ENCODE measurements around the gene FEZF2.

Gene FEZF2

GRCh38 chr3:62415312-62415801 is 42.0 kb upstream of the FEZF2 start:
- Histone ChIP-seq H3K4me1 (ENCODE audit: insufficient read depth, low read length, severe bottlenecking) (no peaks in the 10 kb centered on the region), H3K9me2 (ENCODE audit: low read depth, low read length) (no peaks in the 10 kb centered on the region), H3K4me2 (ENCODE audit: low read length) (no peak overlapping the region), H4K20me1 (ENCODE audit: insufficient read depth, low read length) (no peaks in the 10 kb centered on the region), H3K9ac (ENCODE audit: low read length) (no peak overlapping the region), H3K27me3 (ENCODE audit: insufficient read depth, low read length) (no peaks in the 10 kb centered on the region), H3K4me3 (ENCODE audit: low read depth, low read length, poor library complexity, severe bottlenecking) (no peak overlapping the region), H3K9me3 (ENCODE audit: low read length) (no peaks in the 10 kb centered on the region), H3F3A (ENCODE audit: insufficient read depth, low read length) (no peaks in the 10 kb centered on the region), H3K36me3 (ENCODE audit: insufficient read depth, low read length) (no peaks in the 10 kb centered on the region), H3K27ac (ENCODE audit: low read depth, low read length, poor library complexity, severe bottlenecking) (no peak overlapping the region), H2AFZ (ENCODE audit: low read length) (no peak overlapping the region), H3K79me2 (ENCODE audit: insufficient read depth, low read length) (no peaks in the 10 kb centered on the region)
- TF ChIP-seq EZH2 (IDR thresholded peaks at IDR 0.05; ENCODE audit: borderline replicate concordance, low read length) (no peak), CTCF (IDR thresholded peaks at IDR 0.05; ENCODE audit: low read length) (no peak)

GRCh38 chr3:62414786-62415185 is 41.4 kb upstream of the FEZF2 start:
- no peaks in the 10 kb centered on the region for H3K27me3 ChIP-seq (ENCODE audit: insufficient read depth, low read length)
- no peaks in the 10 kb centered on the region for H3F3A ChIP-seq (ENCODE audit: insufficient read depth, low read length)
- no peaks in the 10 kb centered on the region for H4K20me1 ChIP-seq (ENCODE audit: insufficient read depth, low read length)
- H3K4me1 ChIP-seq (ENCODE audit: insufficient read depth, low read length, severe bottlenecking) = no peaks in the 10 kb centered on the region
- no peak overlapping the region for H3K27ac ChIP-seq (ENCODE audit: low read depth, low read length, poor library complexity, severe bottlenecking)
- no peaks in the 10 kb centered on the region for H3K9me2 ChIP-seq (ENCODE audit: low read depth, low read length)
- no peaks in the 10 kb centered on the region for H3K79me2 ChIP-seq (ENCODE audit: insufficient read depth, low read length)
- H3K4me2 ChIP-seq (ENCODE audit: low read length) = no peak overlapping the region
- no peak overlapping the region for H3K4me3 ChIP-seq (ENCODE audit: low read depth, low read length, poor library complexity, severe bottlenecking)
- no peaks in the 10 kb centered on the region for H3K36me3 ChIP-seq (ENCODE audit: insufficient read depth, low read length)
- no peak overlapping the region for H3K9ac ChIP-seq (ENCODE audit: low read length)
- no peaks in the 10 kb centered on the region for H3K9me3 ChIP-seq (ENCODE audit: low read length)
- TF ChIP-seq EZH2 (IDR thresholded peaks at IDR 0.05; ENCODE audit: borderline replicate concordance, low read length) (no peak), CTCF (IDR thresholded peaks at IDR 0.05; ENCODE audit: low read length) (no peak)
- H2AFZ ChIP-seq (ENCODE audit: low read length) = no peak overlapping the region

GRCh38 chr3:62413687-62414086 is 40.3 kb upstream of the FEZF2 start:
- no peak overlapping the region for H2AFZ ChIP-seq (ENCODE audit: low read length)
- H3K4me1 ChIP-seq (ENCODE audit: insufficient read depth, low read length, severe bottlenecking) = no peaks in the 10 kb centered on the region
- no peak for TF ChIP-seq EZH2 (IDR thresholded peaks at IDR 0.05; ENCODE audit: borderline replicate concordance, low read length)
- no peak for TF ChIP-seq CTCF (IDR thresholded peaks at IDR 0.05; ENCODE audit: low read length)

More at GRCh38 chr3:62413687-62414086, 40.3 kb upstream of the FEZF2 start:
- Histone ChIP-seq H3K36me3 (ENCODE audit: insufficient read depth, low read length) (no peaks in the 10 kb centered on the region), H3K9ac (ENCODE audit: low read length) (no peak overlapping the region), H3F3A (ENCODE audit: insufficient read depth, low read length) (no peaks in the 10 kb centered on the region), H3K4me3 (ENCODE audit: low read depth, low read length, poor library complexity, severe bottlenecking) (no peak overlapping the region), H3K9me3 (ENCODE audit: low read length) (no peaks in the 10 kb centered on the region), H4K20me1 (ENCODE audit: insufficient read depth, low read length) (no peaks in the 10 kb centered on the region), H3K27me3 (ENCODE audit: insufficient read depth, low read length) (no peaks in the 10 kb centered on the region), H3K27ac (ENCODE audit: low read depth, low read length, poor library complexity, severe bottlenecking) (no peak overlapping the region), H3K4me2 (ENCODE audit: low read length) (no peak overlapping the region), H3K79me2 (ENCODE audit: insufficient read depth, low read length) (no peaks in the 10 kb centered on the region), H3K9me2 (ENCODE audit: low read depth, low read length) (no peaks in the 10 kb centered on the region)

Data from OCI-LY1 (cell line).